GM19395 (cell line): ENCODE data around the gene DAW1.

Experiments
- ATAC-seq: cut with Tn5 transposase; IDR thresholded peaks from one replicate; pipeline ENCODE4 v1.9.1; 2021; ENCODE audit warnings: mild to moderate bottlenecking, moderate library complexity; ENCODE audit not compliant: unreplicated experiment

Gene DAW1

GRCh38 chr2:227861011-227861410 lies 10.4 kb upstream of the DAW1 start:
- ATAC-seq, result no peak

- peak; percentile 60 for ATAC-seq
Observed at GRCh38 chr2:227862227-227862740, 9.1 kb upstream of the DAW1 start.

- no peak for ATAC-seq
Observed at GRCh38 chr2:227862741-227863588, 8.5 kb upstream of the DAW1 start.

- ATAC-seq, result no peak
Observed at GRCh38 chr2:227864161-227864756, 7.2 kb upstream of the DAW1 start.

- ATAC-seq, result no peak
Observed at GRCh38 chr2:227865291-227865690, 6.1 kb upstream of the DAW1 start.

- no peak for ATAC-seq
Observed at GRCh38 chr2:227867386-227867785, 4.0 kb upstream of the DAW1 start.

GRCh38 chr2:227870710-227871374 lies 589 bp upstream of the DAW1 start:
- ATAC-seq, result no peak

GRCh38 chr2:227872676-227873075 lies 1.2 kb downstream of the DAW1 start:
- ATAC-seq, result no peak

- no peak for ATAC-seq
Observed at GRCh38 chr2:227876300-227876801, 4.9 kb downstream of the DAW1 start.

- ATAC-seq, result no peak
Observed at GRCh38 chr2:227877421-227878310, 6.2 kb downstream of the DAW1 start.

GRCh38 chr2:227880460-227880859 lies 9.0 kb downstream of the DAW1 start:
- no peak for ATAC-seq

GRCh38 chr2:227881866-227882517 lies 10.6 kb downstream of the DAW1 start:
- no peak for ATAC-seq

GRCh38 chr2:227884511-227884947 lies 13.1 kb downstream of the DAW1 start:
- ATAC-seq, result peak; percentile 98

GRCh38 chr2:227886149-227886548 lies 14.7 kb downstream of the DAW1 start:
- ATAC-seq, result no peak

- ATAC-seq, result no peak
Observed at GRCh38 chr2:227888289-227888688, 16.9 kb downstream of the DAW1 start.

GRCh38 chr2:227889336-227889735 lies 17.9 kb downstream of the DAW1 start:
- no peak for ATAC-seq

GRCh38 chr2:227890495-227891079 lies 19.2 kb downstream of the DAW1 start:
- ATAC-seq, result peak; percentile 86

- no peak for ATAC-seq
Observed at GRCh38 chr2:227891673-227892072, 20.2 kb downstream of the DAW1 start.

GRCh38 chr2:227903381-227903780 lies 31.9 kb downstream of the DAW1 start:
- no peak for ATAC-seq

GRCh38 chr2:227906991-227907390 lies 35.6 kb downstream of the DAW1 start:
- ATAC-seq, result no peak
